ENCODE measurements around the gene ZNF219. TPM values are rescaled to one million over a fixed set of nuclear protein-coding genes. Genes with fewer than 3 reads are reported as not detected.

Gene ZNF219
- total RNA-seq, 1 donor from 2014 or later = 25.2 TPM

DNA sequence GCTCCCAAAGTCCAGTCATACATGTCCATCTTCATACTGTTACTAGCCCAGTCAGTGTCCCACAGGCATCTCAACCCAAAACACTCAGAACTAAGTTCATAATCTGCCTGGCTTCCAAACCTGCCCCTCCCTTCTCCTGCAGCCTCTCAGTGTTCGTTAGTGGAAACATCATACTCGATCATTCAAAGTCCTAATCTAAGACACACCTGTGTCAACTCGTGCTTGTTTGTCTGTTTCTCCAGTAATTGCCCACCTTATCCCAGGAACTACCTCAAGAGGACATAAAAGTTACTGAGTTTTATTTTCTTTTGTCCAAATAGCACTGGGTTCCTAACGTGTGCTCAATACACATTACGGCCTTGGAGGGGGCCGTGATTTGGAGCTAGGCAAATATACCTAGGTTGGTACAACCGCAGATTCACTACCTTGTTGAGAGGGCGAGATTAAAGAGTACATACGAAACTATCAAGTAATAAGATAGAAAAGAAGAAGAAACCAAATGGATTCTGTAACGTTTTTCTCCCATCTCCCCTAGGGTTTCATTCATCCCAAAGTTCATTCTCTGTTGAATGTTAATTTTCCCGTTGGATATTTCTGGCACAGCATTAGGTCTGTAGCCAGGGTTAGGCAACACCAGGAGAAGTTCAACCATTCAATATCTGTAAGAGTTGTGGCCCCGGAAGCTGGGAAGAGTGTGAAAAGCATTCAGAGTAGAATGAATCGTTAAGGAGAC, 37.7 kb downstream of the ZNF219 start:
- no peak for DNase-seq (ENCODE audit: extremely low spot score, unreplicated experiment)
- Mint-ChIP-seq H3K27ac (ENCODE audit: unreplicated experiment) (no peak overlapping the region), H3K9me3 (ENCODE audit: unreplicated experiment) (no peaks in the 10 kb centered on the region), H3K4me1 (ENCODE audit: unreplicated experiment) (peaks cover 25% of the 10 kb centered on the region), H3K4me3 (ENCODE audit: unreplicated experiment) (no peak overlapping the region), H3K27me3 (ENCODE audit: unreplicated experiment) (no peaks in the 10 kb centered on the region), H3K36me3 (ENCODE audit: unreplicated experiment) (no peaks in the 10 kb centered on the region)
- TF ChIP-seq CTCF (IDR thresholded peaks at IDR 0.05) = no peak

DNA sequence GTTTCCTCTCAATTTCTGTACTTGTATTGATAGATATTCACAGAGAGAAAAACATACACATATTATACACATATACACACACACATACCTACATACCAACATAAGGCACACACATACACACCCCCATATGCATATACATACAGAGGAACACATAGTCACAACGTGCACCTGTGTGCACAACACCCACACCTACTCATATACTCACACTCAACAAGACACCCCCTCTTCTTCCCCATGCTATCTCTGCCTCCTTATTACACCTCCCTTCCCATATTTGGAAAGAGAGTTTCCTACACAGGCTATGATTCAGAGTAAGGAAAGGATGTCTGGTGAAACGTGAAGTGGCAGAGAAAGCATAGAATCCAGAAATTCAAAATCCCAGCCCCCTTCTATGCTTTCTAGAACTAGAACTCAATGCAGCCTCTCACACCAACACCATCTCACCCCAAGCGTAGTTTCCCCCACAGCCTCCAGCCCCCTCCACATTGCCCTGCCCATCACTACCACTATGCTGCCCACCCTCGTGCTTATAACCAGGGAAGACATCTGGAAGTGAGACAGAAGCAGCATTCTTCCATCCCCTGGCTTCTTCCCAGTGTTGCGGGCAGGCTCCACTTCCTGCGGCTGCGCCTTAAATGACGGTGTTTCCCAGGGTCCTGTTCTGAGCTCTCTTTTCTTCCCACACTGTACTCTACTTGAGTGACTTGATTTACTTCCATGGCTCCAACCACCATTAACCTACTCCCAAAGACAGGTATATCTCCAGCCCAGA, 38.4 kb downstream of the ZNF219 start:
- DNase-seq (ENCODE audit: extremely low spot score, unreplicated experiment) = no peak
- Mint-ChIP-seq H3K4me3 (ENCODE audit: unreplicated experiment) (no peak overlapping the region), H3K27me3 (ENCODE audit: unreplicated experiment) (no peaks in the 10 kb centered on the region), H3K9me3 (ENCODE audit: unreplicated experiment) (no peaks in the 10 kb centered on the region), H3K27ac (ENCODE audit: unreplicated experiment) (no peak overlapping the region), H3K36me3 (ENCODE audit: unreplicated experiment) (no peaks in the 10 kb centered on the region), H3K4me1 (ENCODE audit: unreplicated experiment) (peaks cover 25% of the 10 kb centered on the region)
- TF ChIP-seq CTCF (IDR thresholded peaks at IDR 0.05) = no peak

- no peaks in the 10 kb centered on the region for H3K9me3 Mint-ChIP-seq (ENCODE audit: unreplicated experiment)
- DNase-seq (ENCODE audit: extremely low spot score, unreplicated experiment) = no peak
- no peak overlapping the region for H3K27ac Mint-ChIP-seq (ENCODE audit: unreplicated experiment)
- H3K27me3 Mint-ChIP-seq (ENCODE audit: unreplicated experiment) = no peaks in the 10 kb centered on the region
- TF ChIP-seq CTCF (IDR thresholded peaks at IDR 0.05) = no peak
- H3K4me1 Mint-ChIP-seq (ENCODE audit: unreplicated experiment) = peaks cover 21% of the 10 kb centered on the region
- H3K36me3 Mint-ChIP-seq (ENCODE audit: unreplicated experiment) = no peaks in the 10 kb centered on the region
- no peak overlapping the region for H3K4me3 Mint-ChIP-seq (ENCODE audit: unreplicated experiment)
These were observed 39.6 kb downstream of the ZNF219 start for GRCh38 chr14:21058903-21059302.

DNA sequence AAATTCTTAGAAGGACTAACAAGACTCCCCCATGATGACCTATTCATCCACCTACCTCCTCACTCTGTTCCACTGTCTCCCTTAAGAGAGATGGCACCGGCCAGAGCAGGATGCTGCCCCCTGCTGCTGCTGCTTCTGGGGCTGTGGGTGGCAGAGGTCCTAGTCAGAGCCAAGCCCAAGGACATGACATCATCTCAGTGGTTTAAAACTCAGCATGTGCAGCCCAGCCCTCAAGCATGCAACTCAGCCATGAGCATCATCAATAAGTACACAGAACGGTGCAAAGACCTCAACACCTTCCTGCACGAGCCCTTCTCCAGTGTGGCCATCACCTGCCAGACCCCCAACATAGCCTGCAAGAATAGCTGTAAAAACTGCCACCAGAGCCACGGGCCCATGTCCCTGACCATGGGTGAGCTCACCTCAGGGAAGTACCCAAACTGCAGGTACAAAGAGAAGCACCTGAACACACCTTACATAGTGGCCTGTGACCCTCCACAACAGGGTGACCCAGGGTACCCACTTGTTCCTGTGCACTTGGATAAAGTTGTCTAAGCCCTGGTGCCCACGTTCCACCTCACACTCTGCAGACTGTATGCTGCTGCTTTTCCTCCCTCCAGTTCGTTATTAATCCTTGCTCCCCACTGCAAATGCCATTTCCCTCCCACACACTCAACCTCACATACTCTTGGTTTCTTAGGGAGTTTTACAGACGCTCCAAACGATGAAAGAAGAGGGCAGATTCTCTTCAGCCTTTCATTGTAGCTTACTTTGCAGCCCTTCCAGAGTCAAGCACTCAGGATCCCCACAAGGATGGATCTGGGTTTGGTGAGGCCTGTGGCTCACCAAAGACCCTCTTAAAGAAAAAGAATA, 40.4 kb downstream of the ZNF219 start, which contains the start of gene RNASE8:
TSS of gene RNASE8 (plus strand) at position 20 of the 873 bp plus-strand sequence. CDS start at position 91, 71 bp downstream.
- Mint-ChIP-seq H3K9me3 (ENCODE audit: unreplicated experiment) (no peaks in the 10 kb centered on the region), H3K4me1 (ENCODE audit: unreplicated experiment) (peaks cover 13% of the 10 kb centered on the region), H3K27ac (ENCODE audit: unreplicated experiment) (no peak within 1 kb of the TSS)

More for the DNA sequence above, 40.4 kb downstream of the ZNF219 start, which contains the start of gene RNASE8:
- no peak for DNase-seq (ENCODE audit: extremely low spot score, unreplicated experiment)
- Mint-ChIP-seq H3K4me3 (ENCODE audit: unreplicated experiment) (no peak within 1 kb of the TSS), H3K36me3 (ENCODE audit: unreplicated experiment) (no peaks in the 10 kb centered on the region), H3K27me3 (ENCODE audit: unreplicated experiment) (no peaks in the 10 kb centered on the region)
- TF ChIP-seq CTCF (IDR thresholded peaks at IDR 0.05) = no peak
